HPDE6-E6E7 (cell line): Measurements from ENCODE around the gene ZNF33B.
"Not testable (repeated sequence)": the region's sequence is repeated elsewhere in the genome, so short reads cannot be mapped to it uniquely, and the experiment has no call there.

Source experiments
- DNase-seq: peaks from one replicate; pipeline ENCODE4 v3.0.0; 2011; ENCODE audit warnings: missing footprints; ENCODE audit errors: extremely low spot score

Gene ZNF33B

DNA sequence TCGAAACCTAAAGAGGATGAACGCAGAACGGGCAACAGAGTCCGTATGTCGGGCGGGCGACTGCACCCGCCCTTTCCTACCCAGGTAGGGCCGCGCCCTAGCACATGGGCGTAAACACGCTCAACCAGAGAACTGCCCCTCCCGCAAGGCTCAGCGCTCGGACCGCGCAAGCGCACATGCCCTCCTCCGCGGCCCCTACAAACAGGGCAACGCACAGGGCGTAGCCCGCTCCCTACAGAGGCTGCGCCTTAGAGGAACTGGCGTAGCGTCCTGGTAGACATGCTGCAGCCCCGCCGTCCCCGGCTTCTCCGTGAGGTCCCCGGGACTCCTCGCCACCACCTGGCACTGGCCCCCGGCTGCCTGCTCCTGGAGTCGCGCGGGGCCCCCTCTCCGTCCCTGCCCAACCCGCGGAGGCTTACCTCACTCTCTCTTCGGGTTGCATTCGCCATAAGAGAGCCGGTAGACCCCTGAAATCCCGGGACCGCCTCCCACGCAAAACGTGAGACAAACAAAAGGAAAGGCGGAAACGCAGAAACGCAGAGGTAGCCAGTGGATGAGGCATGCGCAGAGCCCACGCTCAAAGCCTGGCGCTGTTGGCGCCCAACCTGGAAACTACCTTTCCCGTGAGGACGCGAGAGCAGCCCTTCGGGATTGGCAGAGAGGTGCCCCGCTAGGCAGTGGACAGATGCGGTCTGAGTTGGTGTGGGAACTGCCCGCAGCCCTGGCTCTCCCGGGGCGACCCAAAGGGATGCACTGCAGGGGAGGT, at the start of gene ZNF33B:
ZNF33B (minus strand) TSS at position 516 of the 766 bp plus-strand sequence. CDS start 1,642 bp downstream, outside the sequence.
- peak; percentile 81 for DNase-seq

DNA sequence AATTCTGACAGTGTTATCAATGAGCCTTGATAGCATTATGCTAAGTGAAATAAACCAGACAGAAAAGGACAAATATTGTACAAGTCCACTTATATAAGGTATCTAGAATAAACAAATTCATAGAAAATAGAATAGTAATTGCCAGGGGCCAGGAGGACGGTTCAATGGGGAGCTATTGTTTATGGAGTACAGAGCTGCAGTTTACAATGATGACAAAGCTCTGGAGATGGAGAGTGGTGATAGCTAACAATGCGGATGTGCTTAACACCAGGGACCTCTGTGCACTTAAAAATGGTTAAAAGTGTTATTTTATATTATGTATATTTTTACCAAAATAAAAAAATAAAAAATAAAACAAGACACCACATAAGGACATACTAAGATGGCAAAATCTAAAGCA, 46.1 kb upstream of the ZNF33B start:
- DNase-seq: no peak

DNA sequence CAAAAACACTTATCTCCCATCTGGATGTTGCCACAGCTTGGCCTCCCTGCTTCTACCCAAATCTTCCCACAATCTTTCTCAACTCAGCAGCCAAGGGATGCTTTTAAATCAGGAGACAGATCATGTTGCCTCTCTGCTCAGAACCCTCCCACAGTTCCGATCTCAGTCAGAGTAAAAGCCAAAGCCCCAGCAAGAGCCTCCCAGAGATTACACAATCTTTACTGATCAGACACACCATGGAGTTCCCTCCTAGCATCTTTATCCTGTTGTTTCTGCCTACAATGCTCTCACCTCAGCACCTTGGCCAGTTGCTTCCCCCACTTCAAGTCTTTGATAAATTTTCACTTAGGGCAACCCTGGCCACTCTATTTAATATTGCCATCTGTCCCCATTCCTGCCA, 41.9 kb upstream of the ZNF33B start:
- DNase-seq: no peak

DNA sequence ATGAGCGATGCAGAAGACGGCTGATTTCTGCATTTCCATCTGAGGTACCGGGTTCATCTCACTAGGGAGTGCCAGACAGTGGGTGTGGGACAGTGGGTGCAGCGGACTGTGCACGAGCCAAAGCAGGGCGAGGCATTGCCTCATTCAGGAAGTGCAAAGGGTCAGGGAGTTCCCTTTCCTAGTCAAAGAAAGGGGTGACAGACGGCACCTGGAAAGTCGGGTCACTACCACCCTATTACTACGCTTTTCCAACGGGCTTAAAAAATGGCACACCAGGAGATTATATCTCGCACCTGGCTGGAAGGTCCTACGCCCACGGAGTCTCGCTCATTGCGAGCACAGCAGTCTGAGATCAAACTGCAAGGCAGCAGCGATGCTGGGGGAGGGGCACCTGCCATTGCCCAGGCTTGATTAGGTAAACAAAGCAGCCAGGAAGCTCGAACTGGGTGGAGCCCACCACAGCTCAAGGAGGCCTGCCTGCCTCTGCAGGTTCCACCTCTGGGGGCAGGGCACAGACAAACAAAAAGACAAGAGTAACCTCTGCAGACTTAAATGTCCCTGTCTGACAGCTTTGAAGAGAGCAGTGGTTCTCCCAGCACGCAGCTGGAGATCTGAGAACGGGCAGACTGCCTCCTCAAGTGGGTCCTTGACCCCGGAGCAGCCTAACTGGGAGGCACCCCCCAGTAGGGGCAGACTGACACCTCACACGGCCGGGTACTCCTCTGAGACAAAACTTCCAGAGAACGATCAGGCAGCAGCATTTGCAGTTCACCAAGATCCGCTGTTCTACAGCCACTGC, 27.0 kb upstream of the ZNF33B start:
- DNase-seq: not testable (repeated sequence)

DNA sequence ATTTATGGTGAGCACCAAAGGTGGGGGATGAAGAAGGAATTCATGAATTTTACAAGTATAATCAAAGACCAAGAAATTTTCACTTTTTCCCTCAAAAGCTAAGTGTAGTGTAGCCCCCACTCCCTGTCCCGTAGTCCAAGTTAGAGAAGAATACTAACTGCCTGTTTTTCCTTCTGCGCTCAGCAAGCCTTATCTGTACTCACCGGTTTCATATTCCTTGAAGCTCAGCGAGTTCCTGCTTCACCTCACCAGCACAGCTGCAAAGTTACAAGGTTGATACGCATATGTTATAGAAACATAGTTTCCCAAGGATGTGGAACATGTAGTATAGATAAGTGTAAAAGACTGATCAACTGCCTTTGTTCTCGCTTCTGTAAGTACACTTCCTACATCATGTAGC, 16.0 kb upstream of the ZNF33B start:
- DNase-seq: no peak

DNA sequence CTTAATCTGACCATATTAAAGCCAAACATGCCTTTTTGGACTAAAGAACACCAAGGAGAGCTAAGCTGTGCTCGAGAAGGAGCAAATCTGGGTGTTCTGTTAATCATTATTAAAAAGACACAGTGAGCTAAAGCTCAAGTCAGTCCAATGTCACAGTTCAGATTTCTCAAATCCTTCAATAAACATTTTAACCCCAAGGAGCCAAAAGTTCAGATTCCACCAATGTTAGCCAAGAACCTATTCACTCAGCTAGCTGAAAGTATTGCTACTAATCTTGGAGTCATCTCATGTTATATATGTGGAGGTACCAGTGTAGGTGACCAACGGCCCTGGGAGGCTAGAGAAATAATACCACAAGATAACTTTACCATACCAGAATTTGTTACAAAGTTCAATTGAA, 14.5 kb upstream of the ZNF33B start:
- no peak for DNase-seq

DNA sequence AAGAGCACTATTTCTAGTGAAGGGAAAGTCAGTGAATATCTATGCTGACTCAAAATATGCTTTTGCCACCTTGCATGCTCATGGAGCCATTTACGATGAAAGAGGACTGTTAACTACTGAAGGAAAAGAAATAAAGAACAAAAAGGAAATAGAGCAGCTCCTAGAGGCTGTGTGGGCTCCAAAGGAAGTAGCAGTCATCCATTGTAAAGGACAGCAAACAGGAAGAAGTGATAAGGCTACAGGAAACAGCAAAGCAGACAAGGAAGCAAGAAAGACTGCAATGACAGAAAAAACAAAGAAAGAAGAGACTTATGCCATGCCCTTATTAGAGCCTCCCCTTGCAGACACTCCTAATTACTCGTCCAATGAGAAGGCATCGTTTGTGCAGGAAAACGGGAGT, 12.0 kb upstream of the ZNF33B start:
- DNase-seq: no peak

DNA sequence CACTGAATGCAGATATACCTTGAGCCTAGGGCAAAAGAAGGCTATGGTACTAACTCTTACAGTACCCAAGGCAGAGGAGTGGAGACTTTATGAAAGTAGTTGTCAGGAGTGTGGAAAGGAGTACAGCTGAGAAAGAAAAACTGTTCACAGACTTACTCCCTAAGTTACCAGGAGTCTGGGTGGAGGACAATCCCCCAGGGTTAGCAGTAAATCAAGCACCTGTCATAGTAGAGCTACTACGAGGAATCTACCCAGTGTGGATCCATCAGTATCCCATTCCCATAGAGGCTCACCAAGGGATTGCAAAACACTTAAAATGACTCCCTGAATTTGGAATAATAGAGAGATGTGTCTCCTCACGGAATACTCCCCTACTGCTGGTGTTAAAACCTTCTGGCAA, 10.1 kb upstream of the ZNF33B start:
- DNase-seq: no peak

DNA sequence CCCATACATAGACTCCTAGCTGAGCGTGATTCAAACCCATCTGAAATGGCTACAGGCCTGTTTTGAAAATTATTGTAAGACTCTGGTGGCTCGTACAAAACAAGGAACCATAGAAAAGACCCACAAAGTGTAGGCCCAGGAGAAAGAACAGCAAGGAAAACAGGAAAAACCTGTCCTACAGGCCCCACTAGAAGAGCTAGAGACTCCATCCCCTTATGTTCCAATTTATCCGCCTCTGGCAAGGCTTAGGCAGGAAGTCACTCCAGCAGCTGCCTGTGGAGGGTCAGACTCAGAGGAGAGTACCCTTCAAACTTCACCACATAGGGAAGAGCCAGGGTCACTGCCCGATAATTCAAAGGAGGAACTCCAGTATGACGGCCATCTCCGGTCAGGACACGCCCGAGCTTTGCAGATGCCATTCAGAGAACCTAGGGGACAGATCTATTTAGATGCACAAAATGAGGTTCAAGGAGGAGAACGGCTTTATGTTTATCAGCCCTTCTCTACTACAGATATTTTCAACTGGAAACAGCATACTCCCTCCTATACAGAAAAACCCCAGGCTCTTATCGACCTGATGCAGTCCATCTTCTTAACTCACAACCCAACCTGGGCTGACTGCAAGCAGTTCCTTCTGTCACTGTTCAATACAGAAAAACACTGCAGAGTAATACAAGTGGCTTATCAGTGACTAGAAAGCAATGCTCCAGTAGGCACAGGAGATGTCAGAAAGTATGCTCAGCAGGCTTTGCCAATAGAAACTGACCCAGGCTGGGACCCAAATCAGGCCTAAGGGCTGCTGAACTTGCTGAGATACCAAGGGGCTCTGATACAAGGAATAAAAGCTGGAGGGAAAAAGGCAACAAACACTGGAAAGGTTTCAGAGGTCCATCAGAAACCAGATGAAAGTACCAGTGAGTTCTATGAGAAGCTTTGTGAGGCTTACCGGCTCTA, 8.6 kb upstream of the ZNF33B start:
- peak; percentile 27 for DNase-seq

DNA sequence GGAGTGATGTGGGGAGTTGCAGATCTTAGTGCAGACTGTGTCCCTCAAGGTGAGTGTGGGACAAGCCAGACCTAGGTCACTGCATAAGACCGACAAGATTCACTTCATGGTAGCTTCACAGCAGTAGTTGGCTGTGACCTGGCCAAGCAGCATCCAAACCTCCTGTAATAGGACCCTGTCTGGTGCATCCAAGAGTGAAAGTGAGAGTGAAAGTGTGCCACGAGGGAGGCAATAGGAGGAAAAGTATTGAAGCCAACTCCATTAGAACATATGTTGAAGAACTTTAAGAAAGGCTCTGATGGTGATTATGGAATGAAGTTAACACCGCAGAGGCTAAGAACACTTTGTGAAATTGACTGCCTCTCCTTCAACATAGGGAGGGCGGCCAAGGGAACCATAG, 7.8 kb upstream of the ZNF33B start:
- no peak for DNase-seq

DNA sequence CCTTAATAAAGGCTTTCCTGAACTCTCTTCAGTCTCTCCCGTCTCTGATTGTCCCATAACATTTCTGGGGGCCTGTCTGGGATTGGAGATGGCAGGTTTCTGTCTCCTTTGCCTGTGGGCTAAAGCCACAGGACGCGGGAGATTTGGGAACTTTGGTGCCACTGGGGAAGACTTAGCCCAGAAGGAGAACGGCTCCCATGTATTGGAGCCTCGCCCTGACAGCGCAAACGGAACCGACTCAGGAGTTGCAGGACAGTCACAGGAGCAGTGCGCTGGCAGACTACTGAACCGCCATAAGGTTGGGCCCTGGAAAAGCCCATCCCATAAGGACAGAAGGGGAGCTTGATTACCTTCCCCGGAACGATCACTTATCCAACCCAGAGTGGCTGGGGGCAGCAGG, 7.1 kb upstream of the ZNF33B start:
- DNase-seq: no peak

DNA sequence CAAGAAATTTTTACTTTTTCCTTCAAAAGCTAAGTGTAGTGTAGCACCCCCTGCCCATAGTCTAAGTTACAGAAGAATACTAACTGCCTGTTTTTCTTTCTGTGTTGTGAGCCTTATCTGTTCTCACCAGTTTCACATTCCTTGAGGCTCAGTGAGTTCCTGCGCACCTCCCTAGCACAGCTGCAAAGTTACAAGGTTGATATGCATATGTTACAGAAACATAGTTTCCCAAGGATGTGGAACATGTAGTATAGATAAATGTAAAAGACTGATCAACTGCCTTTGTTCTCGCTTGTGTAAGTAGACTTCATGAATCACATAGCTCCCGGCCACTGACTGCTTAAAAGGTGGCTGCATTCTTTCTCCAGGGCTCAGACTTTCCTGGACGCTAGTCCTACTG, 6.7 kb upstream of the ZNF33B start:
- peak; percentile 15 for DNase-seq

DNA sequence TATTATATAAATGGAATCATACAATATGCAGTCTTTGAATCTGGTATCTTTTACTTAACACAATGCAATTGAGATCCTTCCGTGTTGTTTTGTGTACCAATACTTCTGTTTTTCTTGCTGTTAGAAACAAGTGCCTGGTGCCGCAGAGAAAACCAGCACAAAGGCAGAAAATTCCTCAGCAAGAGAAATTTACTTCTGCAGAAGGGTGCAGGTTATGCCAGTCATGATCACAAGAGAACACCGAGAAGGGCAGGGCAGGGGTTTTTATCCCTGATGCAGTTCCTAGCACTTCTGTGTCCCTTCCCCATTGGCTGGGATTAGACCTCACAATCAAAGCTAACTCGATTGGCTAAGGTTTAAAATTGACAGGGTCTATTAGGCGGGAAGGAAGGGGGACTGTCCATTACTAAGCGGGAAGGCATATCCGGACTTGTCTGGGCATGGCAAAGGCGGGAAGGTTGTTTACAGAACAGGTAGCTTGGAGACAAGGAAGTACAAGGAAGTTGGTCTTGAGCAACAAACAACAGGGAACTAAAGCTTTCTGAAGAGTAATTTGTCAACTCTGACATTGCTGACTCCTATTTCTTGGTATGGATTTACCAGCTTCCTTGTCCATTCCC, 2.4 kb upstream of the ZNF33B start:
- peak; percentile 81 for DNase-seq

DNA sequence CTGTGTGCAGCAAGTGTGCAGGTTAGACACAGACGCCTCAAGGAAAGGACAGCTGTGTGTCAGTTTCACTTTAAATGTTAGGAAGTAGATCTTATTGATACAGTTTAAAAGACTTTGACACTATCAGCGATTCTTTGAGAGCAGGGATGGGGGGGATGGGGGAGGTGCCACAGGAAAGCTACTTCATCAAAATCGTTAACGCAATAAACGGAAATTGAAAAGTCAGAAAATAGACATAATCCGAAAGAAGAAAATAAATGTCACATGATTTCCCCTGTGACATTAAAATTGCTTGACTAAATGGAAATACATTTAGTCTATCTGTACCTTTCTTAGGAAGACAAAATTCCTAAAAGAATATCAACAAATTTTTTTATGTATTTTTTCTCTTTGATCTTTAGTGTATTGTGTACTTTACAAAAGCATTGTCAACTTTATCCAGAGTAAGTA, 476 bp upstream of the ZNF33B start:
- DNase-seq: no peak

DNA sequence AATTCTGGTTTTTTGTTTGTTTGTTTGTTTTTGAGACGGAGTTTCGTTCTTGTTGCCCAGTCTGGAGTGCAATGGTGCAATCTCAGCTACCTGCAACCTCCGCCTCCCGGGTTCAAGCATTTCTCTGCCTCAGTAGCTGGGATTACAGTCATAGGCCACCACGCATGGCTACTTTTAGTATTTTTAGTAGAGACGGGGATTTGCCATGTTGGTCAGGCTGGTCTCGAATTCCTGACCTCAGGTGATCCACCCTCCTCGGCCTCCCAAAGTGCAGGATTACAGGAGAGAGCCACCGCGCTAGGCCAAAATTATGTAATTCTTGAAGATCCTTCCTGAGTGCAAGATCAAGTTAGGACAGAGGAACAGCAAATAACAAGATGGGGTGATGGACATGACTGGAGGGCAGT, 719 bp downstream of the ZNF33B start:
- no peak for DNase-seq

DNA sequence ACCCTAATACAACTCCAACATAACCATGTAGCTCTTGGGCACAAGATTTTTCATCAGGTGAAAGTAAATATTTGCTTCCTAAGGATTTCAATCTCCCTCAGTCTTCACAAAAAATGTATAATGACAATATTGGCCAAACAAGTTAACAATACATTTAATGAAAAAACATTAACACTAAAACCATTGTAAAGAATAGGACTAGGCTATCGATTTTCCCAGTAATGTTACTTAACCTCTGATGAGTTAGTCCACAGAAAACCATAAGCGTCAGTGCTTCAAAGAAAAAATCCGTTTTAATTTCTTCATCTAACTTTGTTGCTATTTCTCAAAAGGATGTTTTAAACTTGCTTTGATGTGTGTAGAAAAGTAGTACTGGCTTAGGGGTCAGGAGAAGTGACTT, 1.2 kb downstream of the ZNF33B start:
- DNase-seq: no peak

DNA sequence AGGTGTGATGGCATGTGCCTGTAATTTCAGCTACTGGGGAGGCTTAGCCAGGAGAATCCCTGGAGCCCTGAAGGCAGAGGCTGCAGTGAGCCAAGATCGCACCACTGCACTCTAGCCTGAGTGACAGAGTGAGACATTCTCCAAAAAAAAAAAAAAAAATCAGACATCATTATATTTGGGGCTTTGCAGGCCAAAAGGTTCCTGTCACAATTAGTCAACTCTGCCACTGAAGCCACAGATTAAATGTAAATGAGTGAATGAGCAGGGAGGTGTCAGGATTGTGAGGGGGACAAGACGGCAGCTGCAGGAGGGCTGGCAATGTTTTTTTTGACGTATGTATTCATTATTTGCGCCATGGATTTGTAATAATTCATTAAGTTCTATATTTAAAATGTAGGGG, 3.3 kb downstream of the ZNF33B start:
- no peak for DNase-seq

DNA sequence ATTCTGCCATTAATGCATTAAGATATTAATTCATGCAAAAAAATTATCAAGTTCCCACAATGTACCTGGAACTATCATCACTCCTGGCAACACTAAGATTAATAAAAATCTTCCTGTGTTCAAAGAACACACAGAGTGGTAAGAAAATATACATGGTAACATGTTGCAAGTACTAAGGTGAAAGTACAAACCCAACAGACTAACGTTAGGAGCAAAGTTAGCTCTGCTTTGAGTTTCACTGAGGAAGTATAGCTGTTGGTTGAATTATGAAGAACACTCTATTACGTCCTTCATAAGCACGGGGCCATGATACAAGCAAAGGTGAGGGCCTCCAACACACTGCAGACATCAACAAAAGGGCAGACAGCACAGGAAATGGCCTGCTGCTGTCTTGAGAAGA, 5.8 kb downstream of the ZNF33B start:
- no peak for DNase-seq

DNA sequence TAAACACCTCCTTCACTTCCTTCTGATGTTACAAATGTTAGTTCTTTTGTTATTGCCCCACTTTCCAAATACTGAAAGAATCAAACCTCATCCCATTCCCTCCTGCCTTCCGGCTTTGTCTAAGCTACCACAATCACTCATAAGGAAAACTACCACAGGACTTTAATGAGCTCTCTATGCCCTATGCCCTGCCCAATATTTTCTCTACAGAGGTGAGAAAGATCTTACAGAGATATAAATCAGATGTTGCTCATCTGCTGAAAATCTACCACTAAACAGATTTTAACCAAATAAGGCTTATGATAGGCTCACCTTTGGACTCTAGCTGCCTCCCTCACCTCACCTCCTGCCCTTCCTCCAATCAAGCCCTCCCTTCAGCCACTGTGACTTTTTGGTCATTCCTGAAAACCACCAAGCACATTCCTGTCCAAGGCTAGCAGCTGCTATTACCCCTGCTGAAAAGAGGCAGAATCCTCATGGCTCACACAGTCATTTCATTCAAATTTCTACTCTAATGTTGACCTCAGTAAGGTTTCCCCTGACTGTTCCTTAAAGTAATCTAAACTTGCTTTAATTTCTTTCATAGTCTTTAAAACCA, 7.7 kb downstream of the ZNF33B start:
- no peak for DNase-seq

DNA sequence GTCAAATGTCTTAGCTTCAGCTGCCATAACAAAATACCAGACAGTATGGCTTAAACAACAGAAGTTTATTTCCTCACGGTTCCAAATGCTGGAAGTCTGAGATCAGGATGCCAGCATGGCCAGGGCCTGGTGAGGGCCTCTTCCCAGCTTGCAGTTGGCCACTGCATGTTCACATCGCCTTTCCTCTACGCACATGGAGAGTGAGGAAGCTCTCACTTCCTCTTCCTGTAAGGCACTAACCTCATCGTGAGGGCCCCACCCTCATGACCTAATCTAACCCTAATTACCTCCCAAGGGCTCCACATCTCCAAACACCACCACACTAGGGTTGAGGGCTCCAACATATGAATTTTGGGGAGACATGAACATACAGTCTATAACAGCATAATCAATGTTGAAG, 14.4 kb downstream of the ZNF33B start:
- no peak for DNase-seq

DNA sequence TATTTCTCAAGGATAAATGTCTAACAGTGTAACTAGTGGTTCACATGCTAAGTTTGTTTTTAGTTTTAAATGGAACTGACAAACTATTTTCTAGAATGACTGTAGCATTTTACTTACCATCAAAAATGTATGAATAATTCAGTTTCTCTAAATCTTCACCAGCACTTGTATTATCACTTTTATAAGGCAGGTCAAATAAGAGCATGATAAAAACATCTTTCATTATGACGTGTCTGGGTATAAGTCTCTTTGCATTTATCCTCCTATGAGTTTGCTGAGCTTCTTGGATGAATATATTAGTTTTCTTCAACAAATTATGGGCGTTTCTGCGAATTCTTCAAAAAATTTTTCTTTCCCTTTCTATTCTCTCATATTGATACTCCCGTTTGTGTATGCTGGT, 19.9 kb downstream of the ZNF33B start:
- no peak for DNase-seq
